Left lung (tissue), 10 donors: Measurements from ENCODE around the gene CPED1. TPM values are rescaled to one million over a fixed set of nuclear protein-coding genes. Genes with fewer than 3 reads are reported as not detected.

Experiments used
- ATAC-seq: fragments of 200-7000 bp; cut with Tn5 transposase; one replicate; pipeline ENCODE4 v1.9.1; 2020; ENCODE audit warnings: moderate library complexity
- DNase-seq, 4 donors: peaks; one replicate each; pipeline ENCODE4 v3.0.0-alpha.2; 2013 to 2020
- H3K27ac ChIP-seq, 2 donors: fragments of 200-600 bp; sonication (generic) in 1 of 2; one replicate each; pipeline versions ENCODE4 v1.5.0 to v1.8.0; 2020 to 2021
- H3K27me3 ChIP-seq, 2 donors: fragments of 200-600 bp; sonication (generic) in 1 of 2; one replicate each; pipeline versions ENCODE4 v1.5.0 to v1.8.0; 2020 to 2021
- H3K36me3 ChIP-seq, 2 donors: fragments of 200-600 bp; sonication (generic) in 1 of 2; one replicate each; pipeline versions ENCODE4 v1.5.0 to v1.8.0; 2020 to 2021
- H3K4me1 ChIP-seq, 2 donors: fragments of 200-600 bp; one replicate each; pipeline ENCODE4 v1.8.0; 2021
- H3K4me3 ChIP-seq, 2 donors: fragments of 200-600 bp; sonication (generic) in 1 of 2; one replicate each; pipeline versions ENCODE4 v1.5.0 to v1.8.0; 2020 to 2021; ENCODE audit warnings: mild to moderate bottlenecking in 1 of 2
- H3K9me3 ChIP-seq, 2 donors: fragments of 200-600 bp; sonication (generic) in 1 of 2; one replicate each; pipeline versions ENCODE4 v1.5.0 to v1.8.0; 2020 to 2021
- CTCF ChIP-seq, 2 donors: fragments of 200-600 bp; sonication (generic) in 1 of 2; IDR thresholded peaks; one replicate each; pipeline versions ENCODE4 v1.5.0 to v1.8.0; 2021; ENCODE audit warnings: antibody characterized with exemption in 2 of 2
- intact Hi-C, 2 donors: fragments of 100-400 bp; cut with DNase I; formaldehyde crosslinking; loops; one replicate each; pipeline versions ENCODE4 v1.11.2 to v1.14.2; 2022
- polyA plus RNA-seq, 6 donors: library from polyadenylated mRNA; unstranded; fragments of 120-200 nt; gene quantifications; one replicate each; pipeline ENCODE4 v1.2.1, GENCODE V29; 2013; ENCODE audit not compliant: insufficient read length in 6 of 6
- total RNA-seq, 2 donors: library from RNA; stranded (reverse); fragmentation: NEBNext Ultra II Directional; extraction: Animal tissue kit (Norgen Biotek cat#: 25700); gene quantifications; one replicate each; pipeline ENCODE4 v1.2.1, GENCODE V29; 2021
- donor health status: DM: no; HTN: yes; CAD: no.
- donor health status: DM: no; HTN: no; CAD: no.

Gene CPED1
- total and polyA plus RNA-seq, 8 donors: 8.8 to 29.6 (median 22.8) TPM

GRCh38 chr7:121156825-121157224, 168.3 kb downstream of the CPED1 start:
- intact Hi-C loops: no loop called here
- H3K4me3 ChIP-seq: no peak overlapping the region
- DNase-seq (no peak), ATAC-seq (no peak)
- H3K36me3 ChIP-seq: no peaks in the 10 kb centered on the region
- H3K9me3 ChIP-seq: no peaks in the 10 kb centered on the region
- TF ChIP-seq CTCF (IDR thresholded peaks at IDR 0.05): no peak
- no peak overlapping the region for H3K27ac ChIP-seq
- no peaks in the 10 kb centered on the region for H3K4me1 ChIP-seq
- no peaks in the 10 kb centered on the region for H3K27me3 ChIP-seq

GRCh38 chr7:121157341-121157751, 168.8 kb downstream of the CPED1 start:
- intact Hi-C loops: no loop called here
- TF ChIP-seq CTCF (IDR thresholded peaks at IDR 0.05): no peak
- ATAC-seq: no peak
- no peaks in the 10 kb centered on the region for H3K36me3 ChIP-seq
- H3K27ac ChIP-seq: no peak overlapping the region
- DNase-seq: no peak
- no peak overlapping the region for H3K4me3 ChIP-seq
- H3K4me1 ChIP-seq: no peaks in the 10 kb centered on the region
- H3K27me3 ChIP-seq: no peaks in the 10 kb centered on the region
- no peaks in the 10 kb centered on the region for H3K9me3 ChIP-seq

- no peak overlapping the region for H3K27ac ChIP-seq
- H3K9me3 ChIP-seq: no peaks in the 10 kb centered on the region
- no peaks in the 10 kb centered on the region for H3K27me3 ChIP-seq
- no peak for DNase-seq
- H3K4me3 ChIP-seq: no peak overlapping the region
- no peak for TF ChIP-seq CTCF (IDR thresholded peaks at IDR 0.05)
- intact Hi-C loops: no loop called here
- no peaks in the 10 kb centered on the region for H3K36me3 ChIP-seq
- no peak for ATAC-seq
- no peaks in the 10 kb centered on the region for H3K4me1 ChIP-seq
Observed at GRCh38 chr7:121157885-121158590, 169.5 kb downstream of the CPED1 start.

GRCh38 chr7:121158665-121159064, 170.2 kb downstream of the CPED1 start:
- intact Hi-C loops: no loop called here
- Histone ChIP-seq H3K4me1 (no peaks in the 10 kb centered on the region), H3K4me3 (no peak overlapping the region), H3K27ac (no peak overlapping the region), H3K9me3 (no peaks in the 10 kb centered on the region), H3K27me3 (no peaks in the 10 kb centered on the region), H3K36me3 (no peaks in the 10 kb centered on the region)
- no peak for ATAC-seq
- DNase-seq: no peak
- TF ChIP-seq CTCF (IDR thresholded peaks at IDR 0.05): no peak

GRCh38 chr7:121159553-121159952, 171.0 kb downstream of the CPED1 start:
- H3K27me3 ChIP-seq: no peaks in the 10 kb centered on the region
- no peak overlapping the region for H3K4me3 ChIP-seq
- no peaks in the 10 kb centered on the region for H3K36me3 ChIP-seq
- intact Hi-C loops: no loop called here
- no peak for ATAC-seq
- no peak for TF ChIP-seq CTCF (IDR thresholded peaks at IDR 0.05)
- H3K4me1 ChIP-seq: no peaks in the 10 kb centered on the region
- no peak overlapping the region for H3K27ac ChIP-seq
- DNase-seq: no peak
- H3K9me3 ChIP-seq: no peaks in the 10 kb centered on the region
